ENCODE data around the gene ITM2B. TPM values are rescaled to one million over a fixed set of nuclear protein-coding genes. Genes with fewer than 3 reads are reported as not detected.

Gene ITM2B
- total RNA-seq, 1 experiment from 2014 or later: 224 TPM

DNA sequence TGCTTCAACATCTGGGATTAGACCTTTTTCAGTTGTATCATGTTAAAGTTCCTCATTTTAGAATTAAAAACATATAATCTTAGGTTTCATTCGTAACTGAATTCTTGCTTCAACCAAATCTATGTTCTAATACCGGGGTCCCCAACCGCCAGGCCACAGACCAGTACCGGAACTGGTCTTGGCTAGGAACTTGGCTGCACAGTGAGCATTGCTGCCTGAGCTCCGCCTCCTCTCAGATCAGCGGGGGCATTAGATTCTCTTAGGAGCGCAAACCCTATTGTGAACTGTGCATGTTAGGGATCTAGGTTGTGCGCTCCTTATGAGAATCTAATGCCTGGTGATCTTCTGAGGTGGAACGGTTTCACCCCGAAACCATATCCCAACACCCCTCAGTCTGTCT is 19.2 kb downstream of the ITM2B start:
- H3K36me3 Mint-ChIP-seq (ENCODE audit: insufficient read depth, unreplicated experiment): peaks cover 20% of the 10 kb centered on the region
- H3K9me3 ChIP-seq: no peaks in the 10 kb centered on the region
- POLR2A ChIA-PET: no interaction called here
- CTCF ChIA-PET: no interaction called here
- intact Hi-C loops (cut with micrococcal nuclease; ENCODE audit: unreplicated experiment): no loop called here
- H3K4me1 Mint-ChIP-seq (ENCODE audit: low read depth, unreplicated experiment): peaks cover 6% of the 10 kb centered on the region
- H3K4me3 Mint-ChIP-seq (ENCODE audit: unreplicated experiment): no peak overlapping the region
- H3K9me3 Mint-ChIP-seq (ENCODE audit: unreplicated experiment): no peaks in the 10 kb centered on the region
- no peaks in the 10 kb centered on the region for H3K27me3 ChIP-seq (replicated peaks; ENCODE audit: control insufficient read depth, insufficient read depth, low read length)
- no peak overlapping the region for H3K27ac Mint-ChIP-seq (ENCODE audit: unreplicated experiment)
- no peak overlapping the region for H3K4me3 ChIP-seq (ENCODE audit: low read depth, low read length)
- no TSS peak for BruUV-seq (replicated peaks)
- TF ChIP-seq, protein P1, sequence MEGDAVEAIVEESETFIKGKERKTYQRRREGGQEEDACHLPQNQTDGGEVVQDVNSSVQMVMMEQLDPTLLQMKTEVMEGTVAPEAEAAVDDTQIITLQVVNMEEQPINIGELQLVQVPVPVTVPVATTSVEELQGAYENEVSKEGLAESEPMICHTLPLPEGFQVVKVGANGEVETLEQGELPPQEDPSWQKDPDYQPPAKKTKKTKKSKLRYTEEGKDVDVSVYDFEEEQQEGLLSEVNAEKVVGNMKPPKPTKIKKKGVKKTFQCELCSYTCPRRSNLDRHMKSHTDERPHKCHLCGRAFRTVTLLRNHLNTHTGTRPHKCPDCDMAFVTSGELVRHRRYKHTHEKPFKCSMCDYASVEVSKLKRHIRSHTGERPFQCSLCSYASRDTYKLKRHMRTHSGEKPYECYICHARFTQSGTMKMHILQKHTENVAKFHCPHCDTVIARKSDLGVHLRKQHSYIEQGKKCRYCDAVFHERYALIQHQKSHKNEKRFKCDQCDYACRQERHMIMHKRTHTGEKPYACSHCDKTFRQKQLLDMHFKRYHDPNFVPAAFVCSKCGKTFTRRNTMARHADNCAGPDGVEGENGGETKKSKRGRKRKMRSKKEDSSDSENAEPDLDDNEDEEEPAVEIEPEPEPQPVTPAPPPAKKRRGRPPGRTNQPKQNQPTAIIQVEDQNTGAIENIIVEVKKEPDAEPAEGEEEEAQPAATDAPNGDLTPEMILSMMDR (IDR thresholded peaks at IDR 0.05; ENCODE audit: insufficient read depth in 1 of 2, low read depth in 1 of 2, low read length in 1 of 2, severe bottlenecking in 1 of 2, unreplicated experiment in 1 of 2): no peak
- DNase-seq: no peak
- no peaks in the 10 kb centered on the region; the same call in 1 of the 2 replicates for H3K4me1 ChIP-seq
- H3K36me3 ChIP-seq (ENCODE audit: control insufficient read depth, insufficient read depth, low read length): peaks cover 4% of the 10 kb centered on the region; the same call in 1 of the 2 replicates
- no peaks in the 10 kb centered on the region for H3K27me3 Mint-ChIP-seq (ENCODE audit: insufficient read depth, unreplicated experiment)

DNA sequence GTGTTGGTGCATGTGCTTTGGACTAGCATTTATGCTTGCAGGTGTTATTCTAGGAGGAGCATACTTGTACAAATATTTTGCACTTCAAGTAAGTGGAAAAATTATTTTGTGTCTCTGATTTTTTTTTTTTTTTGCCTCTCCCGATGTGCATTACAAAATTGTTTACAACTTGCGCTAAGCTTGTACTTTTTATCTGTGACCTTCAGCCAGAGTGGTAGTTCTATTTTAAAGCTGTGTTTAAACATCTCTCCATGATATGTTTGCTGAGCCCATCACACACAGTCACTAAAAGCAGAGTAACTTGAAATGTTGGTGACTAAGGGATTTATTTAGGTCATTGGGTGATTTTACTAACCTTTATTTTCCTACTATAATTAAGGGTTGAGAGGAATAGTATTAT is 20.8 kb downstream of the ITM2B start:
- Histone ChIP-seq H3K4me3 (ENCODE audit: low read depth, low read length) (no peak overlapping the region), H3K27me3 (replicated peaks; ENCODE audit: control insufficient read depth, insufficient read depth, low read length) (no peaks in the 10 kb centered on the region), H3K36me3 (ENCODE audit: control insufficient read depth, insufficient read depth, low read length) (peaks cover 4% of the 10 kb centered on the region; the same call in 1 of the 2 replicates), H3K4me1 (peaks cover 15% of the 10 kb centered on the region), H3K9me3 (no peaks in the 10 kb centered on the region)
- H3K4me1 Mint-ChIP-seq (ENCODE audit: low read depth, unreplicated experiment): peaks cover 14% of the 10 kb centered on the region
- ChIA-PET CTCF (no interaction called here), POLR2A (interaction anchor here (0.7 to 1.0 kb wide), 2 partner anchors 21 to 1012 kb away, joined by 3 to 5 read pairs; partner anchors contain the start of gene ITM2B)
- TF ChIP-seq, protein P1 (IDR thresholded peaks at IDR 0.05; ENCODE audit: insufficient read depth in 1 of 2, low read depth in 1 of 2, low read length in 1 of 2, severe bottlenecking in 1 of 2, unreplicated experiment in 1 of 2): no peak
- DNase-seq: no peak
- H3K27me3 Mint-ChIP-seq (ENCODE audit: insufficient read depth, unreplicated experiment): no peaks in the 10 kb centered on the region
- H3K4me3 Mint-ChIP-seq (ENCODE audit: unreplicated experiment): no peak overlapping the region
- H3K9me3 Mint-ChIP-seq (ENCODE audit: unreplicated experiment): no peaks in the 10 kb centered on the region
- no peak overlapping the region for H3K27ac Mint-ChIP-seq (ENCODE audit: unreplicated experiment)
- BruUV-seq (replicated peaks): no TSS peak
- intact Hi-C loops (cut with micrococcal nuclease; ENCODE audit: unreplicated experiment): no loop called here
- H3K36me3 Mint-ChIP-seq (ENCODE audit: insufficient read depth, unreplicated experiment): peaks cover 28% of the 10 kb centered on the region

DNA sequence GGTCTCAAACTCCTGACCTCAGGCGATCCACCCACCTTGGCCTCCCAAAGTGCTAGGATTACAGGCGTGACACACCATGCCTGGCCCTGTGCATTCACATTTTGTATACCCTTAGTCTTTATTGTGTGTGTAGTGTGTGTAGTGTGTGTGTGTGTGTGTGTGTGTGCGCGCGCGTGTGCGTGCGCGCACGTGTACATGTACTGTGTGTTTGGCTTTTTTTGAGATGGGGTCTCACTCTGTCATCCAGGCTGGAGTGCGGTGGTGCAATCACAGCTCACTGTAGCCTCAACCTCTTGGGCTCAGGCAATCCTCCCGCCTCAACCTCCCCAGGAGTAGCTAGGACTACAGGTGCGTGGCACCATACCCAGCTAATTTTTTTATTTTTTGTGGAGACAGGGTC is 22.1 kb downstream of the ITM2B start:
- ChIA-PET CTCF (no interaction called here), POLR2A (no interaction called here)
- Mint-ChIP-seq H3K4me1 (ENCODE audit: low read depth, unreplicated experiment) (peaks cover 14% of the 10 kb centered on the region), H3K27me3 (ENCODE audit: insufficient read depth, unreplicated experiment) (no peaks in the 10 kb centered on the region), H3K9me3 (ENCODE audit: unreplicated experiment) (no peaks in the 10 kb centered on the region), H3K36me3 (ENCODE audit: insufficient read depth, unreplicated experiment) (peaks cover 36% of the 10 kb centered on the region), H3K27ac (ENCODE audit: unreplicated experiment) (no peak overlapping the region), H3K4me3 (ENCODE audit: unreplicated experiment) (no peak overlapping the region)
- H3K4me3 ChIP-seq (ENCODE audit: low read depth, low read length): no peak overlapping the region
- peaks cover 15% of the 10 kb centered on the region for H3K4me1 ChIP-seq
- BruUV-seq (replicated peaks): no TSS peak
- H3K36me3 ChIP-seq (ENCODE audit: control insufficient read depth, insufficient read depth, low read length): peaks cover 4% of the 10 kb centered on the region; the same call in 1 of the 2 replicates
- no peaks in the 10 kb centered on the region for H3K27me3 ChIP-seq (replicated peaks; ENCODE audit: control insufficient read depth, insufficient read depth, low read length)
- no peaks in the 10 kb centered on the region for H3K9me3 ChIP-seq
- intact Hi-C loops (cut with micrococcal nuclease; ENCODE audit: unreplicated experiment): no loop called here
- TF ChIP-seq, protein P1 (IDR thresholded peaks at IDR 0.05; ENCODE audit: insufficient read depth in 1 of 2, low read depth in 1 of 2, low read length in 1 of 2, severe bottlenecking in 1 of 2, unreplicated experiment in 1 of 2): no peak
- DNase-seq: no peak

Data from Caco-2 (cell line).